Sigmoid colon (tissue), 4 donors: ENCODE data around the gene MRPL1.

Experiments used
- CTCF ChIP-seq, 4 experiments: fragments of 450-650 bp in 3 of 4; fragments of 200-600 bp in 1 of 4; IDR thresholded peaks; one replicate each; pipeline ENCODE4 v1.5.1; 2016 to 2019; ENCODE audit warnings: antibody characterized with exemption in 4 of 4, mild to moderate bottlenecking in 3 of 4, moderate library complexity in 2 of 4
- EP300 ChIP-seq, 4 donors: sonication (generic); formaldehyde crosslinking; IDR thresholded peaks; one replicate each; pipeline ENCODE4 v1.6.1; 2017; ENCODE audit warnings: antibody characterized with exemption in 4 of 4
- POLR2AphosphoS5 ChIP-seq, 4 donors: sonication (generic); formaldehyde crosslinking; IDR thresholded peaks; one replicate each; pipeline ENCODE4 v1.6.1; 2017; ENCODE audit warnings: antibody characterized with exemption in 4 of 4

GRCh38 chr4:77856152-77856551 is 6.5 kb upstream of the MRPL1 start:
- TF ChIP-seq POLR2AphosphoS5 (IDR thresholded peaks at IDR 0.05) (no peak), CTCF (IDR thresholded peaks at IDR 0.05) (no peak), EP300 (IDR thresholded peaks at IDR 0.05) (no peak)
